NCI-H1930 (cell line): Measurements from ENCODE around the gene GRIK5.

ENCODE experiments used
- DNase-seq, 2 experiments: peaks; one replicate each; lab custom pipeline; 2025; lab: John Stamatoyannopoulos, UW

The GRIK5 gene

DNA sequence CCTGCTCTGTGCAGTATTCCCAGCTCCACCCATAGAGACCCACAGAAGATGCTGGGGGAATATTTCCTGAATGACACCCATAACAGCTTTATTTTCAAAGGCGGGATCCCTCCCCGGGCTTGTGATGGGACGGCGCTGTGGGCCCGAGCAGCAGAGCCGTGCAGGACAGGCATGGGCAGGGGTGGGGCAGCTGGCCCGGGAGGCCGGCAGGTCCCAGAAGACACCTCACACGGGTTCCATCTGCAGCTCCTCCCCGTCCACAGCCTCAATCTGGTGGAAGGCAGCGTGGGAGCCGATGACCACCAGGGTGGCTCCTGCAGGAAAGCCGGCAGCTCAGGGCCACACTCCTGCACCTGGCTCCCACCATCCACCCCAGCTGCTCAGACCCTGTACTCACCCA lies 113.4 kb downstream of the GRIK5 start:
- DNase-seq = no peak

DNA sequence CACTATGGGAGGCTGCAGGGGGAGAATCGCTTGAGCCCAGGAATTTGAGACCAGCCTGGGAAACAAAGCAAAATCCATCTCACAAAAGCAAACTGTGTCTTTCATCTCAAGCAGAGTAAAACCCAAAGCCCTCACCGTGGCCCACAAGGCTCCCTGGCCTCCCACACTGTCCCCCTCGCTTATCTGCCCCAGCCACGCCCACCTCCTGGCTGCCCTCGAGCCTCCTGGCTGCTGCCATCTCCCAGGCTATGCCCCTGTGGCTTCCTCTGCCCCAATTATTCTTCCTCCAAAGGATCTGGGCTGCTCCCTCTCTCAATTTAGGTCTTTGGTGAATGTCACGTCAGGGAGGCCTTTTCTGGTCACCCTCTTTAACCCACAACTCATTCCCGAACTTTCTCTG lies 114.5 kb downstream of the GRIK5 start:
- no peak for DNase-seq

DNA sequence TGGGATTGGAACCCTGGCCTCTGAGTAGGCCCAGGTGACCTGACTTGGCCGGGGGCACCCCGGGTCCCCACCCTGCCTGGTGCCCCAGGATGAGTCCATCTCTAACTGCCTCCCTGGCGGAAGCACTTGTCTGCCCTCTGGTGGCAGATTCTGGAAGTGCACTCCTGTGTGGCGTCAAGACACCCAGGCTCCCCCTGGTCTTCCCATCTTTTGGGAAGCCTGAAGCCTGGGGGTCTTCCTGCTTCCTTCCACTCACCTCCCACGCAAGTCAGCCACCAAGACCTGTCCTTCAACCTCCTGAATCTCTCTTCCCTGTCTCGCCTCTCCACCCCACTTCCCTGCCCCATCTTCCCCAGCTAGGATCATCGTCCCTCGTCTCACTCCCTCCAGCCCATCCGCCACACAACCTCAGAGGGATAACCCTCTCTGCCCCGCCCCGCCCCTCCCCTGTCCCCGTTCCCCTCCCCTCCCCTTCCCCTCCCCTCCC lies 118.3 kb downstream of the GRIK5 start:
- peak; percentile 53 to 87 for DNase-seq
